Measurements from ENCODE around the gene RMND1. TPM values are rescaled to one million over a fixed set of nuclear protein-coding genes. Genes with fewer than 3 reads are reported as not detected.
A peak's percentile ranks its signal among the peaks of the same experiment; 100 is the strongest.

The RMND1 gene
- total and polyA plus RNA-seq, 9 of the 15 experiments (the other 6 are each of a cell fraction or from before 2014, with no cell fraction given) = 26.9 to 47.8 (median 36.2) TPM

DNA sequence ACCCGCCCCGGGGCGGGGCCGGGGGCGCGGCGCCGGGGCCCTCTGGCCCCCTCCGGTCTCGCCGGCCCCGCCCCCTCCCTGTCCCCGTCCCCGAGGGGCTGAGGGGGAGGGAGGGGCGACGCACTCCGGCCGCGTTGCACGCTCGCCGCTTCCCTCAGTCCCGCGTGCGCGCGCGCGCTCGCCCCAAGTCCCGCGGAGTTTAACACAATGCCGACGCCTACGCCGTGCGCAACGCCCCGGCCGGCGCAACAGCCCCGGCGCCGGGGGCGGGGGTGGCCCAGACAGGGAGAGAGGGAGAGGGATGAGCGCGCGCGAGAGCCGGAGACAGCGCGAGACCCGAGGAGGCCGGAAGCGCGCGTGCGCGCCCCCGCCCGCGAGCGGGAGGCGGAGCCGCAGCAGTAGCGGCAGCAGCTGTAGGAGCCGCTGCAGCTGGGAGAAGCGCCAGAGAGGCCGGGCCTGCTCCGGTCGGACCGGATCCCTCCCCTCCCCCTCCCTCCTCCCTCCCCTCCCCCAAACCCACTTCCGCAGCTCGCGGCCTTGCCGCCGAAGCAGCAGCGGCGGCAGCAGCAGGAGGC, 61.6 kb downstream of the RMND1 start (continued):
- TF ChIP-seq ZNF232 (CRISPR knock-in tag; IDR thresholded peaks at IDR 0.05) = no peak
- TF ChIP-seq, protein P1, sequence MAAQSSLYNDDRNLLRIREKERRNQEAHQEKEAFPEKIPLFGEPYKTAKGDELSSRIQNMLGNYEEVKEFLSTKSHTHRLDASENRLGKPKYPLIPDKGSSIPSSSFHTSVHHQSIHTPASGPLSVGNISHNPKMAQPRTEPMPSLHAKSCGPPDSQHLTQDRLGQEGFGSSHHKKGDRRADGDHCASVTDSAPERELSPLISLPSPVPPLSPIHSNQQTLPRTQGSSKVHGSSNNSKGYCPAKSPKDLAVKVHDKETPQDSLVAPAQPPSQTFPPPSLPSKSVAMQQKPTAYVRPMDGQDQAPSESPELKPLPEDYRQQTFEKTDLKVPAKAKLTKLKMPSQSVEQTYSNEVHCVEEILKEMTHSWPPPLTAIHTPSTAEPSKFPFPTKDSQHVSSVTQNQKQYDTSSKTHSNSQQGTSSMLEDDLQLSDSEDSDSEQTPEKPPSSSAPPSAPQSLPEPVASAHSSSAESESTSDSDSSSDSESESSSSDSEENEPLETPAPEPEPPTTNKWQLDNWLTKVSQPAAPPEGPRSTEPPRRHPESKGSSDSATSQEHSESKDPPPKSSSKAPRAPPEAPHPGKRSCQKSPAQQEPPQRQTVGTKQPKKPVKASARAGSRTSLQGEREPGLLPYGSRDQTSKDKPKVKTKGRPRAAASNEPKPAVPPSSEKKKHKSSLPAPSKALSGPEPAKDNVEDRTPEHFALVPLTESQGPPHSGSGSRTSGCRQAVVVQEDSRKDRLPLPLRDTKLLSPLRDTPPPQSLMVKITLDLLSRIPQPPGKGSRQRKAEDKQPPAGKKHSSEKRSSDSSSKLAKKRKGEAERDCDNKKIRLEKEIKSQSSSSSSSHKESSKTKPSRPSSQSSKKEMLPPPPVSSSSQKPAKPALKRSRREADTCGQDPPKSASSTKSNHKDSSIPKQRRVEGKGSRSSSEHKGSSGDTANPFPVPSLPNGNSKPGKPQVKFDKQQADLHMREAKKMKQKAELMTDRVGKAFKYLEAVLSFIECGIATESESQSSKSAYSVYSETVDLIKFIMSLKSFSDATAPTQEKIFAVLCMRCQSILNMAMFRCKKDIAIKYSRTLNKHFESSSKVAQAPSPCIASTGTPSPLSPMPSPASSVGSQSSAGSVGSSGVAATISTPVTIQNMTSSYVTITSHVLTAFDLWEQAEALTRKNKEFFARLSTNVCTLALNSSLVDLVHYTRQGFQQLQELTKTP (IDR thresholded peaks at IDR 0.05; ENCODE audit: low read depth in 1 of 2, partially characterized antibody in 2 of 2) = no peak
- TF ChIP-seq, protein P2, sequence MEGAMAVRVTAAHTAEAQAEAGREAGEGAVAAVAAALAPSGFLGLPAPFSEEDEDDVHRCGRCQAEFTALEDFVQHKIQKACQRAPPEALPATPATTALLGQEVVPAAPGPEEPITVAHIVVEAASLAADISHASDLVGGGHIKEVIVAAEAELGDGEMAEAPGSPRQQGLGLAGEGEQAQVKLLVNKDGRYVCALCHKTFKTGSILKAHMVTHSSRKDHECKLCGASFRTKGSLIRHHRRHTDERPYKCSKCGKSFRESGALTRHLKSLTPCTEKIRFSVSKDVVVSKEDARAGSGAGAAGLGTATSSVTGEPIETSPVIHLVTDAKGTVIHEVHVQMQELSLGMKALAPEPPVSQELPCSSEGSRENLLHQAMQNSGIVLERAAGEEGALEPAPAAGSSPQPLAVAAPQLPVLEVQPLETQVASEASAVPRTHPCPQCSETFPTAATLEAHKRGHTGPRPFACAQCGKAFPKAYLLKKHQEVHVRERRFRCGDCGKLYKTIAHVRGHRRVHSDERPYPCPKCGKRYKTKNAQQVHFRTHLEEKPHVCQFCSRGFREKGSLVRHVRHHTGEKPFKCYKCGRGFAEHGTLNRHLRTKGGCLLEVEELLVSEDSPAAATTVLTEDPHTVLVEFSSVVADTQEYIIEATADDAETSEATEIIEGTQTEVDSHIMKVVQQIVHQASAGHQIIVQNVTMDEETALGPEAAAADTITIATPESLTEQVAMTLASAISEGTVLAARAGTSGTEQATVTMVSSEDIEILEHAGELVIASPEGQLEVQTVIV (CRISPR knock-in tag; IDR thresholded peaks at IDR 0.05; ENCODE audit: borderline replicate concordance) = no peak
- TF ChIP-seq MTA2 (IDR thresholded peaks at IDR 0.05; ENCODE audit: low read depth) = no peak
- TF ChIP-seq, protein P3, sequence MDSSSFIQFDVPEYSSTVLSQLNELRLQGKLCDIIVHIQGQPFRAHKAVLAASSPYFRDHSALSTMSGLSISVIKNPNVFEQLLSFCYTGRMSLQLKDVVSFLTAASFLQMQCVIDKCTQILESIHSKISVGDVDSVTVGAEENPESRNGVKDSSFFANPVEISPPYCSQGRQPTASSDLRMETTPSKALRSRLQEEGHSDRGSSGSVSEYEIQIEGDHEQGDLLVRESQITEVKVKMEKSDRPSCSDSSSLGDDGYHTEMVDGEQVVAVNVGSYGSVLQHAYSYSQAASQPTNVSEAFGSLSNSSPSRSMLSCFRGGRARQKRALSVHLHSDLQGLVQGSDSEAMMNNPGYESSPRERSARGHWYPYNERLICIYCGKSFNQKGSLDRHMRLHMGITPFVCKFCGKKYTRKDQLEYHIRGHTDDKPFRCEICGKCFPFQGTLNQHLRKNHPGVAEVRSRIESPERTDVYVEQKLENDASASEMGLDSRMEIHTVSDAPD (CRISPR knock-in tag; IDR thresholded peaks at IDR 0.05) = no peak
- TF ChIP-seq BCOR (IDR thresholded peaks at IDR 0.05) = no peak
- TF ChIP-seq CBX3 (IDR thresholded peaks at IDR 0.05; ENCODE audit: borderline replicate concordance in 1 of 2, low read length in 2 of 2) = no peak
- no peak for TF ChIP-seq BACH1 (tag; IDR thresholded peaks at IDR 0.05)
- TF ChIP-seq ZNF408 (CRISPR knock-in tag; IDR thresholded peaks at IDR 0.05; ENCODE audit: low read depth) = no peak
- TF ChIP-seq HCFC1 (IDR thresholded peaks at IDR 0.05; ENCODE audit: low read depth, low read length) = no peak; the same call in 1 of the 2 replicates
- peak; percentile 91 for TF ChIP-seq ELF1 (tag; IDR thresholded peaks at IDR 0.05)
- no peak for TF ChIP-seq DPF2 (IDR thresholded peaks at IDR 0.05)
- 0 out of 2 replicates have a peak, but pooled peaks have one; percentile 9 for TF ChIP-seq TGIF2 (CRISPR knock-in tag; IDR thresholded peaks at IDR 0.05)
- TF ChIP-seq NR1H2 (CRISPR knock-in tag; IDR thresholded peaks at IDR 0.05) = no peak
- no peak for TF ChIP-seq BRCA1 (IDR thresholded peaks at IDR 0.05)
- TF ChIP-seq BRCA1 (CRISPR knock-in tag; IDR thresholded peaks at IDR 0.05) = no peak
- TF ChIP-seq PHF20 (IDR thresholded peaks at IDR 0.05; ENCODE audit: partially characterized antibody) = no peak
- no peak for TF ChIP-seq ZEB2 (IDR thresholded peaks at IDR 0.05)
- TF ChIP-seq RBM15 (IDR thresholded peaks at IDR 0.05; ENCODE audit: insufficient read depth, low read length) = no peak
- no peak for TF ChIP-seq EP300 (IDR thresholded peaks at IDR 0.05; ENCODE audit: low read length)
- TF ChIP-seq FOXA1 (IDR thresholded peaks at IDR 0.05; ENCODE audit: borderline replicate concordance) = no peak
- no peak for TF ChIP-seq CBFA2T3 (IDR thresholded peaks at IDR 0.05)
- TF ChIP-seq DNMT1 (IDR thresholded peaks at IDR 0.05) = no peak

Data from K562 (cell line).